GM21515 (cell line): ENCODE measurements around the gene UACA.

Source experiments
- ATAC-seq: cut with Tn5 transposase; IDR thresholded peaks from one replicate; pipeline ENCODE4 v1.9.1; 2021; ENCODE audit not compliant: unreplicated experiment

UACA gene

GRCh38 chr15:70788114-70789049 is 25.0 kb upstream of the UACA start:
- no peak for ATAC-seq

GRCh38 chr15:70786996-70787395 is 23.6 kb upstream of the UACA start:
- no peak for ATAC-seq

DNA sequence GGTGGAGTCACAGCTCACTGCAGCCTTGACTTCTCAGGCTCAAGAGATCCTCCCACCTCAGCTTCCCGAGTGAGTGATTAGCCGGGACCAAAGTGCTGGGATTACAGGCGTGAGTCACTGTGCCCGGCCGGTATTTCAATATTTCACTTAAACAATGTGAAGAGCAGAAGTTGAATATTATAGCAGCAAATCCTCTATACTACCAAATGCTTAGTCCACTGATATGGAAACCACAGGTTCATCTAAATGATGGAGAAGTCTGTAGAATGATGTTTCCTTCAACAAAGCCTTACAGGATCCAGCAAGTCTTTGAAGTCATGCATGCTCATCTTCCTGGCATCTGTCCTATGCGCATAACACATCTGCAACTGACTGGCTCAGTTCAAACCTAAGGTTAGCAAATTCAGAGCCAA is 20.3 kb upstream of the UACA start:
- no peak for ATAC-seq

DNA sequence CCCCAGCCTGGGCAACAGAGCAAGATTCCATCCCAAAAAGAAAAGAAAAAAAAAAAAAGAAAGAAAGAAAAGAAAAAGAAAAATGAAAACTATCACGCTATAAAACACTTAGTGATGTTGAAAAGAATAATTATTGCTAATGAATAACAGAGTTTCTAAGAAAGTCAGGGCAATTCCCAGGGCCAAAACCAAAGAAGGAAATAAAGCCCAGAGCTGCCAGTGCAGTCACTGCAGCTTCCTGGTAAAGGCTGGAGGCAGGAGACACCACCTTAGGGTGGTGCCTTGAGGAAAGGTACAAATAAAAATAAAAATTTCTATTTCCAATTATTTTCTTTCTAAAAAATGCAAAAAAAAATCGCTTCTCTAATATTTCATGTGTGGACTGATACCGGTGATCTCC is 19.7 kb upstream of the UACA start:
- no peak for ATAC-seq

DNA sequence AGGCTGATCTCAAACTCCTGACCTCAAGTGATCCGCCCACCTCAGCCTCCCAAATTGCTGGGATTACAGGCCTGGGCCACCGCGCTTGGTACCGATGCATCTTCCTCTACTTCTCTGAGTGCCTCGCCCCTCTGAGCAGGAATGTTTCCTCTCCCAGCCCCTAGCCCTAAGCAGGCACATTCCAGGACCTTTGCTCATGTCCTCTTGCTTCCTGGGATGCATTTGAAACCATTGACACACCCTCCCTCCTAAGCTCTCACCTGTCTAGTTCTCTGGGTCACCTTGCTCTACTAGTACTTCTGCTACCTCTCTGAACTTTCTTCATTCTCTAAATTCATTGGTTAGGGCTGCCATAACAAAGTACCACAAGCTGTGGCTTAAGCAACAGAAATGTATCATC is 17.9 kb upstream of the UACA start:
- no peak for ATAC-seq

- no peak for ATAC-seq
Measured at GRCh38 chr15:70778258-70779076, 15.1 kb upstream of the UACA start.

- ATAC-seq: no peak
Measured at GRCh38 chr15:70777170-70777926, 14.0 kb upstream of the UACA start.

DNA sequence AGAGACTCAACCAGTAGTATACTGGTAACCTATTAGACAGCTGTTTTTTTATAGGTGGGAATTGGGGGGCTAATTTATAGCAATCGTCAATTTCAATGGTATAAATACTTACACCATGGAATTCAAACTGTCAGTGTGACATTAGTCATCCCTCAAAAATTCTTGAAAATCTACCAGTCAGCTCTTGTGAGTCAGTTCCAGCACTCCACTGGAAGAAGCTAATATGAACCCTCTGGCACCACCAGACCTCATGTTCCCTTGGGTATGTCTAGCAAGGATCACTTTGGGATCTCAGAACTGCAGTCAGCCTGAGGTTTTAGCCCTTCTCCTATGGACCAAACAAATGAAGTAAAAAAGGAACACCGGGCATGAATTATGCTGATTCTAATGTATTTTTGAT is 11.8 kb upstream of the UACA start:
- no peak for ATAC-seq

- ATAC-seq: no peak
Measured at GRCh38 chr15:70772402-70772801, 9.0 kb upstream of the UACA start.

DNA sequence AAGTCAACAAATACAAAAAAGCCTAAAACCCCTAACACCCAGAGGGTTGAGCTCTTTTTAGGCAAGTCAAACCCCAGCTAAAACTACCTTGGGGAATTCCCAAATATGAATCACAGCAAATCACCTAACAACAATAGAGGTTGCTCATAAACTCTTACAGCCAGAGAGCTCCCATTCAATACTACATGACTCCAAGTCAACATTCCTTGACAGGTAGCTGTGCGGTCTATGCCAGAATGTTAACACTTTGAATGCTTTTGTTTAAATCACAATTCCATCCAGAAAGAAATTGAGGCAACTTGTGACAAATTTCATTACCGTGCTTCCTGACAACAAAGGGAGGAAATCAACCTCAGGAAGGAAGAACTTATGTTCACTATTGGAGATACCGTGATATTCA is 7.5 kb upstream of the UACA start:
- no peak for ATAC-seq

GRCh38 chr15:70768257-70768883 is 5.0 kb upstream of the UACA start:
- ATAC-seq: no peak

DNA sequence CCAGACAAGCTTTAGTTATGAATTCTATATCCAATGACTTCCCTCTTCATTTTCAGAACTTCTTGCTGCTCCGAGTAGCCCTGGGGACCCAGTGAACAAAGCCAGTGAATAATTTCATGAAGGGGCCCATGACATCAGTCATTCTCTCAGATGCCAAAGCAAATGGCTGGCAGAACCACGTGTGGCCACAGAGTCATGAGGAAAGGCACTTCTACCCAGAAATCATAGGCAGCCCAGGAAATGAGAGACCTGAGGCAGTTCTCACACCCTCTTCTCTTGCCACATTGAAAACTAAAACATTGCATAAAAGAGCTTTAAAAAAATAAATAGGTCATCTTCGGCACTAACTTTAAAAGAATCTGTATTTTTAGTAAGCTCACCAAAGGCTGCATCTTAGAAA is 4.3 kb upstream of the UACA start:
- ATAC-seq: no peak

DNA sequence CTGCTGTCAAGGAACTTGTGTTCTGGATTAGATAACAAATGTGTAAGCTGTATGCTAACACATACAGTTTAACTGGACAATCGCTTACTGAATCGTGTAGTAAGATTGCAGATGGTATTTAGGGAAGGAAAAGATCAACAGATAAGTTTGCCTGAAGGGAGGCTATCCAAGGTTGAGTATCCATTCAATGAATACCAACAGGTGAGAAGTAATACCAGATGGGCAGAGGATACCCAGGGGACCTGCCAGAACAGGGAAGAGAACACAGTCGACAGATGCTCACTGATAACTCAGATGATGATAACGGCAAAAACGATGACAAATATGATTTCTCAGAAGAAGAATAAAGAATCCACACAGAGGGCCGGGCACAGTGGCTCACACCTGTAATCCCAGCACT is 3.2 kb upstream of the UACA start:
- no peak for ATAC-seq

DNA sequence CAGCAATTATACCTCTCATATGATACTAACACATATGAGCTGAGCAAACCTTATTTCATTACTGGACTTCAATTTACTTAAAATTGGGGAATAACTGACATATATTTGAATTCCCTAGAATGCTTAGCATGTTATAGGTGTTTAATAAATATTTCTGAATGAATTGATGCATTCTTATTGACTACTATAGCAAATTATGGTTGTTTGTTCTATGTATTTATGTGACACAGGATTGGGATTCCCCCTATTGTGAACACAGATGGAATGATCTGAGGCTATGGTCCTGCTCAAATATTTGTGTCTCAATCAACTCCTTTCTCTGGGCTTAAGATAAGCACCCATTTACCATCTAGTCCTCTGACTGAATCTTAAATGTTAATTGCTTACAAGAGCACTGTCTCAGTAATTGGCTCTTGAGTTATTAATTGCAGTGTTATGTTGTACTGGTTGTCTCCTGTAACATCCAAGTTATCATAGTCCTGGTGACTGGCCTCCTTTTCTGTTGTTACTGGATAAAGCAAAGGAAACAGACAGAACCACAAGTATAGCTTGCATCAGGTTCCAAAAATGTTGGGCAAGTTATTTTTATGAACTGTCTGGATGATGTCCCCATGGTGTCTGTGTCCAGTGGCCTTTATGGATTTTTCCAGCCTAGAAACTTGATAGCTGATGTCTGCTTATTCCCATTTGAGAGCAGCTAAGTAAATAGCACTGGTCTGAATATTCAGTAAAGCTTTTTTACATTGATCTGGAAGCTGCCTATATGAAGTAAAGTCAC is 2.3 kb upstream of the UACA start:
- ATAC-seq: no peak

GRCh38 chr15:70763950-70764730 is 782 bp upstream of the UACA start:
- ATAC-seq: no peak

GRCh38 chr15:70762469-70763119 is 764 bp downstream of the UACA start:
- ATAC-seq: peak; percentile 12

DNA sequence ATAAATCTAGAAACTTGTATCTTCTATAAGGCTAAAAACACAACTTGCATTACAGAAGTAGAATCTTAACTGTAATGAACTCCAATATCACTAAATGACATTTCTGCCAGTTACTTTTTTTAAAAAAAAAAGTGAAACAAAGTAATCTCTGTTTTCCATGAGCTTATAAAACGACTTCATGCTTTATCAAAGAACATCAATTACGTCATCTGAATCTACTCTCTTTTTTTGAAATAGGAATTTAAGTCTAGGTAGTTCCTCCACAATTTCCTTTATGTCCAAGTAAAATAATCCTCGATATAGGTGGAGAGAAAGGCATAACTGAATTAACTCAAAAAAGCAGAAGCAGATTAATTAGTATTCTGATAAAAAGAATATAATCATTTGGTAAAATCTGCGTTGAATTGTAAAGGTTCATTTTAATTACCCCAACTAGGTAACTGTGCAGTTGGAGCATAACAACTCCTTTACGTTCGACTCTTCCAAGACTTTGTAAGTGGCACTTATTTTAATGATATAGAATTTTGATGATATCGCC is 1.4 kb downstream of the UACA start:
- ATAC-seq: no peak

DNA sequence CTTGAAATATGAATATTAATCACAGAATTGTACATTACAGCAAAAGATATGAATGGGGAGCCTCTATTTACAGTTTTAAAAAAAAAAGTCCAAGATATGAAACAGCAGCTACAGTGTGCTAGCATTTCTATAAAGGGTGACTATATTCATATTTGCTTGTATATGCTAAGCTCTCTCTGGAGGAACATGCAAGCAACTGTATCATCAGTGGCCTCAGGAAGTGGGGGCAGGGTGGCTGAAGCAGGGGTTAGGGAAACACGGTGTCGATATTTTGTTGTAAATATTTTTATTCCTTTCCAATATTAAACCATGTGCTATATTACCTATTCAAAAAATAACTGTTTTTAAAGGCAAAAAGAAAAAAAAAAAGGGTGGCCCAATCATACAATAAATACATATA is 2.3 kb downstream of the UACA start:
- no peak for ATAC-seq
